Lower lobe of right lung (tissue), 2 donors: ENCODE measurements around the gene NCKIPSD. TPM values are rescaled to one million over a fixed set of nuclear protein-coding genes. Genes with fewer than 3 reads are reported as not detected.

Source experiments
- ATAC-seq, 2 donors: fragments of 200-7000 bp; cut with Tn5 transposase; one replicate each; pipeline ENCODE4 v1.9.1; 2020 to 2022; ENCODE audit warnings: mild to moderate bottlenecking in 2 of 2, moderate library complexity in 2 of 2
- DNase-seq: peaks from one replicate; pipeline ENCODE4 v3.0.0-alpha.2; 2020
- H3K27ac ChIP-seq: fragments of 200-600 bp; one replicate; pipeline ENCODE4 v1.8.0; 2022
- H3K27me3 ChIP-seq: fragments of 200-600 bp; one replicate; pipeline ENCODE4 v1.8.0; 2022; ENCODE audit warnings: low read depth
- H3K36me3 ChIP-seq: fragments of 200-600 bp; one replicate; pipeline ENCODE4 v1.8.0; 2022; ENCODE audit warnings: mild to moderate bottlenecking
- H3K4me1 ChIP-seq: fragments of 200-600 bp; one replicate; pipeline ENCODE4 v1.8.0; 2022
- H3K4me3 ChIP-seq: fragments of 200-600 bp; one replicate; pipeline ENCODE4 v1.8.0; 2022; ENCODE audit warnings: mild to moderate bottlenecking
- H3K9me3 ChIP-seq: fragments of 200-600 bp; one replicate; pipeline ENCODE4 v1.8.0; 2022
- intact Hi-C: fragments of 100-400 bp; cut with DNase I; formaldehyde crosslinking; loops from one replicate; pipeline ENCODE4 v1.11.0; 2022
- total RNA-seq: library from RNA; stranded (reverse); fragmentation: NEBNext Ultra II Directional; extraction: Animal tissue kit (Norgen Biotek cat#: 25700); gene quantifications from one replicate; pipeline ENCODE4 v1.2.1, GENCODE V29; 2021
- TF ChIP-seq, protein P1 (sequence below): fragments of 200-600 bp; IDR thresholded peaks from one replicate; pipeline ENCODE4 v1.8.0; 2022; ENCODE audit warnings: antibody characterized with exemption, mild to moderate bottlenecking
- donor health status: DM: no; HTN: yes; CAD: no; lungs with severe emphysema.

NCKIPSD gene
- total RNA-seq, 1 donor from 2014 or later, result 20.7 TPM

- H3K9me3 ChIP-seq, result no peaks in the 10 kb centered on the region
- intact Hi-C loops, result no loop called here
- peaks cover 40% of the 10 kb centered on the region for H3K4me1 ChIP-seq
- TF ChIP-seq, protein P1, sequence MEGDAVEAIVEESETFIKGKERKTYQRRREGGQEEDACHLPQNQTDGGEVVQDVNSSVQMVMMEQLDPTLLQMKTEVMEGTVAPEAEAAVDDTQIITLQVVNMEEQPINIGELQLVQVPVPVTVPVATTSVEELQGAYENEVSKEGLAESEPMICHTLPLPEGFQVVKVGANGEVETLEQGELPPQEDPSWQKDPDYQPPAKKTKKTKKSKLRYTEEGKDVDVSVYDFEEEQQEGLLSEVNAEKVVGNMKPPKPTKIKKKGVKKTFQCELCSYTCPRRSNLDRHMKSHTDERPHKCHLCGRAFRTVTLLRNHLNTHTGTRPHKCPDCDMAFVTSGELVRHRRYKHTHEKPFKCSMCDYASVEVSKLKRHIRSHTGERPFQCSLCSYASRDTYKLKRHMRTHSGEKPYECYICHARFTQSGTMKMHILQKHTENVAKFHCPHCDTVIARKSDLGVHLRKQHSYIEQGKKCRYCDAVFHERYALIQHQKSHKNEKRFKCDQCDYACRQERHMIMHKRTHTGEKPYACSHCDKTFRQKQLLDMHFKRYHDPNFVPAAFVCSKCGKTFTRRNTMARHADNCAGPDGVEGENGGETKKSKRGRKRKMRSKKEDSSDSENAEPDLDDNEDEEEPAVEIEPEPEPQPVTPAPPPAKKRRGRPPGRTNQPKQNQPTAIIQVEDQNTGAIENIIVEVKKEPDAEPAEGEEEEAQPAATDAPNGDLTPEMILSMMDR, result no peak
- peak within 1 kb of the TSS; percentile 85 for H3K4me3 ChIP-seq
- peaks cover 30% of the 10 kb centered on the region for H3K36me3 ChIP-seq
- peak; percentile 100 for DNase-seq
- H3K27me3 ChIP-seq, result no peaks in the 10 kb centered on the region
- peak within 1 kb of the TSS; percentile 83 for H3K27ac ChIP-seq
- peak; percentile 100 for ATAC-seq
Measured at GRCh38 chr3:48716982-48717746, 31.4 kb upstream of the NCKIPSD start, which contains the start of gene IP6K2. Gene IP6K2 (minus strand): TSS chr3:48717221. CDS start chr3:48695291, 21,930 bp downstream.

DNA sequence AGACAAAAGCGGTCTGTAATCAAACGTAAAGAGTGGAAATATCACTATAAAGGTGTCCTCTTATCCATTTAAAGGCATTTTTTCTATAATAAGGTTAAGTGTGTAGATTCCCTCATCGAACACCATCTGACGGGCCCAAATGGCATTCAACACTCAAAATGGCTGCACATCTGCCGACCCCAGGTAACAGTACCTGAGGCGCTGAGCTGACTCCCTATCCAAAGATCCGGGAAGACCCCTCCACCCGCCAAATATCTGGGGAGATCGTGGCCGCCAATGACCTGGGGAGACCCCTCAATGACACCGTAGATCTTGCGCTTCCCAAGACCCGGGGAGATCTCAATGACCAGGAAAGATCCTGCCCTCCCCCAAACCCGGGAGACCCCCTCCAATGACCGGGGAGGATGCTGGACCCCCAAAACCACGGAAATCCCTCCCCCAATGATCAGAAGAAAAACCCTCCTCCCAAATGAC, 30.8 kb upstream of the NCKIPSD start:
- H3K36me3 ChIP-seq, result peaks cover 34% of the 10 kb centered on the region
- H3K27ac ChIP-seq, result peak overlapping the region; percentile 83
- peaks cover 47% of the 10 kb centered on the region for H3K4me1 ChIP-seq
- ATAC-seq (peak; percentile 4 to 54), DNase-seq (no peak)
- TF ChIP-seq, protein P1, result no peak
- H3K9me3 ChIP-seq, result no peaks in the 10 kb centered on the region
- intact Hi-C loops, result no loop called here
- peak overlapping the region; percentile 85 for H3K4me3 ChIP-seq
- no peaks in the 10 kb centered on the region for H3K27me3 ChIP-seq

DNA sequence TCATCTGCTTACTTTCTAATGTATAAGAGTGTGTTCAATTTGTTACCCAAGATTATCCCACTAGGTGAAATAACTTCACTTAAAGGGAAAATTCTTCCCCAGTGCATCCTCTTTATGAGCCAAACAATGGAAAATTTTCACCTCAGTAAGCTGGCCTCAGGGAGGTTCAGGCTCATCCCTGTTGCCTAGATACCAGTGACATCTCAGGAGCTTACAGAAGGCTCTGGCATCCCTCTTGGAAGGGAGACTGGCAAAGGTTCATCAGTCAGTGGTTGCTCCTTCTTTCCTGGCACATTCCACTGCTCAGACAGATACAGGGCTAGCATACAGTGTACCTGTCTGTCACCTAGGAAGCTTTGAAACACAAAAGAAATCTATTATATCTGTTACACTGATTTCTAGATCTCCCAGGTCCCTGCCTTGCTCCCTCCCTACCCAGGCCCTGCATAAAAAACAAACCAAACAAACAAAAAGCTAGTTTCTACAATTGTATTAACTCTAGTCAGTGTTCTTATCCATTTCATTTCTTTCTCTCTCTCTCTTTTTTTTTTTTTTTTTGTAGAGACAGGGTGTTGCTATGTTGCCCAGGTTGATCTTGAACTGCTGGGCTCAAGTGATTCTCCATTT, 29.6 kb upstream of the NCKIPSD start:
- ATAC-seq (no peak), DNase-seq (no peak)
- Histone ChIP-seq H3K27me3 (no peaks in the 10 kb centered on the region), H3K4me1 (peaks cover 56% of the 10 kb centered on the region), H3K4me3 (peak overlapping the region; percentile 85), H3K36me3 (peaks cover 47% of the 10 kb centered on the region), H3K27ac (no peak overlapping the region), H3K9me3 (no peaks in the 10 kb centered on the region)
- TF ChIP-seq, protein P1, result no peak
- intact Hi-C loops, result no loop called here

DNA sequence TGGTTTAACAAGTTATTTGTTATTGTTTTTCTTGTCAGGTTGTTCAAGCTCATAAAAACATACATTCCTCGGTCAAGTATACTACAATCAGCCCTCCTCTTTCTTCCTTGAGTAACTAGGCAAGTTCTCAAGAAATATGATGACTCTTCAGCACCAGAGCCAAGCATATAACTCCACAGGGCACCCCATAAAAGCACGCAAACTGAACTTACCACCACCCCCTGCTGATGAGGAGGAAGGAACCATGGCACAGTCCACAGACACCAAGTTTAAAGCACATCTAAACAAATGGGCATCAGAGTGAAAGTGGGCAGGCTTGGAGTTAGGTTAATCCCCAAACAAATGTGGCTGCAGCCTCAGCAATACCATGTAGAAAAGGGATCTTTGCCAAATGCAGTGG, 26.0 kb upstream of the NCKIPSD start:
- Histone ChIP-seq H3K4me3 (no peak overlapping the region), H3K27me3 (no peaks in the 10 kb centered on the region), H3K27ac (no peak overlapping the region), H3K4me1 (peaks cover 77% of the 10 kb centered on the region), H3K36me3 (peaks cover 73% of the 10 kb centered on the region), H3K9me3 (no peaks in the 10 kb centered on the region)
- no peak for ATAC-seq
- no peak for DNase-seq
- intact Hi-C loops, result no loop called here
- TF ChIP-seq, protein P1, result no peak

- intact Hi-C loops, result no loop called here
- ATAC-seq, result peak; percentile 62 to 77
- H3K4me1 ChIP-seq, result peaks cover 58% of the 10 kb centered on the region
- no peak for DNase-seq
- peaks cover 67% of the 10 kb centered on the region for H3K36me3 ChIP-seq
- H3K27me3 ChIP-seq, result no peaks in the 10 kb centered on the region
- H3K27ac ChIP-seq, result peak overlapping the region; percentile 26
- no peaks in the 10 kb centered on the region for H3K9me3 ChIP-seq
- TF ChIP-seq, protein P1, result no peak
- no peak overlapping the region for H3K4me3 ChIP-seq
Measured at GRCh38 chr3:48709051-48709461, 23.3 kb upstream of the NCKIPSD start.
